GM21619 (cell line): ENCODE results near the gene SIAH3.

Experiments used
- ATAC-seq: cut with Tn5 transposase; IDR thresholded peaks from one replicate; pipeline ENCODE4 v1.9.1; 2021; ENCODE audit not compliant: unreplicated experiment

The SIAH3 gene

DNA sequence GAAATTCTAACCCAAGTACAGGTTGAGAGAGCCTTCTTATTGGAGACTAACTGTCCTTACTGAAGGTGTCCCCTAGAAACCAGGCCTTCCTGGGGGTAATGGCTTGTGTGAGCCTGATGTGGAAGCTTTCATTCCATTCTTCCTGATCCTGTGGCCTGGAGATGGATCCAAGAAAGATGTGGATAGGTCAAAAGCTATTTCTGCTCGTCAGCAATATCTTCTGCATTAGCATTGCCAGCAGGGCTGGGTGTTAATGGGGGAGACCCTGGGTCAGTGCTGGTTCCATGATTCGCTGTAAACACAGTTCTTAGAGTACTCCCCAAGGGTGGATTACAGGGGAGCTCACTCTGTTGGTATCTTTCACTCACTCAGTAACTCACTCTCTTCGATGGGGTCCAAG is 106.6 kb downstream of the SIAH3 start:
- ATAC-seq = no peak

DNA sequence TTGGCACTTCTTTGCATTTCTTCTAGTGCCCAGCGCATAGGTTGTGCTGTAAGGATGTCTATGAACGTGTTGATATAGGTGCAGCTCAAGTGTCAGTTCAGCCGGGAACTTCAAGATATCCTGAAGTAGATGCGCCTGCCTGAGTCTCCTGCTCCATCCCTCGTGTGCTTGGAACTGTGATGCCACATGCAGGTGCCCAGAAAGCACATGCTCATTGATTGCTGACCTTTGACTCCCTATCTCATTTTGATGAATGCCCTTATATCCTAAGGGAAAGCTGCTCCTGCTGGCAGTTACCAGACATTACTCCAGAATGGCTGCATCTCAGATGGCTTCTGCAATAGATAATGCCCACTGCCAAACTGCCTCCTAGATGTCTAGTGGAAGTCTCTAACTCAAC is 108.6 kb downstream of the SIAH3 start:
- no peak for ATAC-seq

DNA sequence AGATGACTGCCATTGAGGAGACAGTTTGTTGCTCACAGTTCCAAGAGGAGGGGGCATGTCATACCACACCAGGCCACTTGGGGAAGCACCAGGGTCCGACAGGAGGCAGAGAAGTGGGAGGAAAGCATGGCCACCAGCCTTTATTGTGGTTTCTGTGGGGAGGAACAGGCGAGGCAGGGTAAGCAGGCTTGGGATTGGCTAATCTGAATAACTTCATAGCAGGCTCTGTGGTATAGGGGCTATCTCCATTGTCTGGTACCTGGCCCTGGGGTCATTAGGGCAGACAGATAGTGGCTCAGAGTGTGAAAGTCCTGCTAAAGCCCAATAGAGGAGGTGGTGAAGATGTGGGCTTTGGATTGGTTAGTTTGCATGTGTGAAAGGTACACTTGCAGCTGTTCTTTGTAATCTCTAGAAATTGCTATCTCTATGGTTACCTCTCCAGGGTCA is 114.0 kb downstream of the SIAH3 start:
- ATAC-seq = no peak

DNA sequence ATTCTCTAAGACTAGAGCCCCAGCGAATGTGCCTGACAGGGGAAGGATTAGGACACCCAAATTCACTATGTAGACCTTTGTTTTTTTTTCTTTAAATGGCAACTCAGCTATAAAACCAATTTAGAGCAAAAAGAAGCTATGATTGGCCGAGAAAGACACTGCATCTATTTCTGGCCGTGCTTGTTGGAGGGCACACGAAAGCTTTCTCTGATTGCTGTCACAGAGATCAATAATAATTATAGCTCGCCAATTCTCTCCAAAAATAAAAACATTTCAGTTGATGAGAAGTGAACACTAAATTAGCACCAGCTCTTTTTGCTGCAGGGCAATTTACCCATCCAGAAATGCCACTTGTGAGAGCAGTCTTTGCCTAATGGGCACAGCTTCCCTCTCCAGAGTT is 118.2 kb downstream of the SIAH3 start:
- ATAC-seq = no peak

DNA sequence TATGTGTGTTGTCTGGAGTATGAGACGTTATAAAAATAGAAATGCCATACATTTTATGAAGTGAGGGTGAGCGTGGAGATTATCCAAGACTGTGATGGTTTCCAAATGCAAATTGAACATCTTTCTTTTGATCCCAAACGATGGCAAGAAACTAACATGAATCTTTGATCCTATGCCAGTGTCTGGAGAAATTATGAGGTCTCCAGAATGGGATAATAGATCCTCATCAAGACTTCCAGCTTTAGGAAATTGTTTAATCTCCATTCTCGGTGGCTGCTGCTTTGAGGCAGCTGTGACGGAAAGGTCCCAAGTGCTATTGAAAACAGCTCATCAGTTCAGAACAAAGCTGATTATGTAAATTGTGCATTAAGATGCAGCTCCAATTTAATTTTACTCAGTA is 118.6 kb downstream of the SIAH3 start:
- no peak for ATAC-seq

DNA sequence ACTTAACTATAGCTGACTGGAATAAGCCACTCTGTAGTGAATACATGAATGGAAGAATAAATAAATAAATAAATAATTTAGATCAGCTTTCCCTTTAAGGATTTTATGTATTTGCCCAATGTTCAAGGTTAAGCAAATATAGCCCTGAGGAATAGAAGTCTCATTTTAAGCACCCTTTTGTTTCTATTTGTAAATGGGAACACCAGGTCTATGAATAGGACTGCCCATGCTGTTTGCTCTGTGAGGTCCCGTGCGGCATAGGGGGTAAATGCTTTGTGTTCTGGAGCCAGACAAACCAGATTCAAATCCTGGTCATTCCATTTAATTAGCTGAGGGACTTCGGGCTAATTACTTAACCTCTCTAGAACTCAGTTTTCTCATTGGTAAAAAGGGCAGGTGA is 120.1 kb downstream of the SIAH3 start:
- no peak for ATAC-seq

DNA sequence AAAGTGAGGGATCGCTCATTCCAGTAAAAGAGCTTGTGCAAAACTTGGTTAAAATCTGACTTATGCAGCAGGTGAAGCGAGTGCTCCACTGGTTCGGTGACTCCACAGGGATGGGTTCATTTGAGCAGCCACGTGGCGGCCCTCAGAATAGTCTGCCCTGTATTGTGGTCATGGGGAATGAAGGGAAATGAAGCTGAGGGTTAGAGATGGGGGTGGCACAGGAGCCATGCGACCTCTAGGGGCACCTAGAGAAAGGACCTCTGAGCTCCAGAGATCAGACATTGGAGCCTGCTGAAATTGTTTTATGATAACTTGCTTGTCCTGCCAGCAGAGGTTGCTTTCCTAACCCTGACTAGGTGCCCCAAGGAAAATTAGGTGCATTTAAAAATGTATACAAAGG is 122.8 kb downstream of the SIAH3 start:
- no peak for ATAC-seq
